ENCODE results near the gene UFD1. TPM values are rescaled to one million over a fixed set of nuclear protein-coding genes. Genes with fewer than 3 reads are reported as not detected.

UFD1 gene
- total and polyA plus RNA-seq, 8 donors, result 3.8 to 86.6 (median 51.3) TPM

GRCh38 chr22:19492504-19493174 is 13.6 kb upstream of the UFD1 start:
- H3K4me1 ChIP-seq, result no peaks in the 10 kb centered on the region
- H3K27ac ChIP-seq, result no peak overlapping the region
- no peaks in the 10 kb centered on the region for H3K9me3 ChIP-seq
- intact Hi-C loops (cut with DNase I; ENCODE audit: low total_unique reads), result no loop called here
- H3K27me3 ChIP-seq, result no peaks in the 10 kb centered on the region
- DNase-seq, result no peak
- TF ChIP-seq CTCF (IDR thresholded peaks at IDR 0.05) (no peak), POLR2AphosphoS5 (IDR thresholded peaks at IDR 0.05) (no peak), POLR2A (IDR thresholded peaks at IDR 0.05) (no peak), EP300 (IDR thresholded peaks at IDR 0.05) (no peak)
- no peak overlapping the region for H3K4me3 ChIP-seq
- WGBS, 5 donors, result 90 to 93% (median 91%) methylated on average over 6 of the region's 6 CpGs
- H3K36me3 ChIP-seq, result no peaks in the 10 kb centered on the region

GRCh38 chr22:19490628-19491230 is 11.7 kb upstream of the UFD1 start:
- no peaks in the 10 kb centered on the region for H3K36me3 ChIP-seq
- TF ChIP-seq CTCF (IDR thresholded peaks at IDR 0.05) (no peak), POLR2AphosphoS5 (IDR thresholded peaks at IDR 0.05) (no peak), EP300 (IDR thresholded peaks at IDR 0.05) (no peak), POLR2A (IDR thresholded peaks at IDR 0.05) (no peak)
- H3K4me1 ChIP-seq, result no peaks in the 10 kb centered on the region
- 87 to 95% (median 92%) methylated on average over 5 of the region's 5 CpGs for WGBS, 5 donors
- no peaks in the 10 kb centered on the region for H3K27me3 ChIP-seq
- no peak overlapping the region for H3K27ac ChIP-seq
- no peaks in the 10 kb centered on the region for H3K9me3 ChIP-seq
- no peak overlapping the region for H3K4me3 ChIP-seq
- no peak for DNase-seq
- intact Hi-C loops (cut with DNase I; ENCODE audit: low total_unique reads), result no loop called here

DNA sequence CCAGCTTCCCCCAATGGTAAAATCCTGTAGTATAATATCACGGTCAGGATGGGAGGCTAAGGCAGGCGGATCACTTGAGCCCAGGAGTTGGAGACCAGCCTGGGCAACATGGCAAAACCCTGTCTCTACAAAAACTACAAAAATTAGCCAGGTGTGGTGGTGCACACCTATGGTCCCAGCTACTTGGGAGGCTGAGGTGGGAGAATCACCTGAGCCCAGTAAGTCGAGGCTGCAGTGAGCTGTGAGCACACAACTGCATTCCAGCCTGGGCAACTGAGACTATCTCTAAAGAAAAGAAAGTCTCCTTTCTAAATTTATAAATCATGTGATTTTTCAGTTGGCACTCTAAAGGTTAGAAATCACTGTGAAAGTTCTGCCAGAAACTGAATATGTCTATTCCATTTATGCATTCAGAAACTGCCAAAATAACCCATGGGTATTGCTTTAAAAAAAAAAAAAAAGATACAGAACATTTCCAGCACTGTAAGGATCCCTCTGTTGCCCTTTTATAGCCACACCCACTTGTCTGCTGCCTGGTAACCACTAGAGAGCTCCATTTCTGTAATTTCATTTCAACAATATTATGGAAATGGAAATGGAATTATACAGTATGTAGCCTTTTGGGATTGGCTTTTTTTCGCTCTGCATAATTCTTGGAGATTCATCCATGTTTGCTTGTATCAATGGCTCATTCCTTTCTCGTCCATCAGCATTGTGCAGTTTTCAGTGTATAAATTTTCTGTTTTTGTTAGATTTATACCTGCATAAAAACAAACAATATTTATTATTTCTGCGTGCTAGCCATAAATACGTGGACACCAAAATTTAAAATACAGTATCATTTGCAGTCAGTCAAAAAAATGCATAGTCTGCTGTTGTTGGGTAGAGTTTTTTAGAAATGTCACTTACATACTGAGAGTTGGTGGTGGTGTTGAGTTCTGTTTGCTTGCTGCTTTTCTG is 10.2 kb upstream of the UFD1 start:
- TF ChIP-seq CTCF (IDR thresholded peaks at IDR 0.05) (no peak), POLR2AphosphoS5 (IDR thresholded peaks at IDR 0.05) (no peak)
- H3K4me1 ChIP-seq, result no peaks in the 10 kb centered on the region
- peaks cover 0 to 5% (median 0%) of the 10 kb centered on the region in 4 donors for H3K36me3 ChIP-seq
- no peak overlapping the region for H3K27ac ChIP-seq
- H3K27me3 ChIP-seq, result no peaks in the 10 kb centered on the region
- peak in 1 of 2 donors; percentile 72 for DNase-seq
- intact Hi-C loops (cut with DNase I; ENCODE audit: low total_unique reads), result no loop called here
- WGBS, 5 donors, result 79 to 88% (median 87%) methylated on average over 7 of the region's 7 CpGs
- no peaks in the 10 kb centered on the region for H3K9me3 ChIP-seq
- no peak overlapping the region for H3K4me3 ChIP-seq

DNA sequence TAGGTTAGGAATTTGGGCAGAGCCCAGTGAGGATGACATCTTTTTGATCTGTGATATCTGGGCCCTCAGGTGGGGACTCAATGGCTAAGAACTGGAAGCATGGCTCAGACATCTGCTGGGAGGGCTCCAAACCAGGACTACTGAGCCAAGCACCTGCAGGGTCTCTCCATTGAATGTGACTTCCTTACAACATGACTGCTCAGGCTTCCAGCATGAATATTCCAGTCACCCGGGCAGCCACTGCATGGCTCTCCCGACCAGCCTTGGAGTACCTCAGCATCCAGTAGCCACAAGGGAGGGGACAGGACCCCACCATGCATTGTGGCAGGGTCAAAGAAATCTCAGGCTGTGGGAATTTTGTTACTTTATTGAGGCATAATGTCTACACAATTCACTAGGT is 9.3 kb upstream of the UFD1 start:
- peaks cover 0 to 5% (median 0%) of the 10 kb centered on the region in 4 donors for H3K36me3 ChIP-seq
- WGBS, 5 donors, result 94 to 100% (median 95%) methylated on average over 2 of the region's 2 CpGs
- H3K4me3 ChIP-seq, result no peak overlapping the region
- H3K9me3 ChIP-seq, result no peaks in the 10 kb centered on the region
- TF ChIP-seq EP300 (IDR thresholded peaks at IDR 0.05) (no peak), POLR2A (IDR thresholded peaks at IDR 0.05) (no peak), CTCF (IDR thresholded peaks at IDR 0.05) (no peak), POLR2AphosphoS5 (IDR thresholded peaks at IDR 0.05) (no peak)
- no peaks in the 10 kb centered on the region for H3K27me3 ChIP-seq
- no peak overlapping the region for H3K27ac ChIP-seq
- intact Hi-C loops (cut with DNase I; ENCODE audit: low total_unique reads), result no loop called here
- no peaks in the 10 kb centered on the region for H3K4me1 ChIP-seq
- DNase-seq, result no peak
